ES-I3 (cell line): ENCODE results near the gene CGNL1.

Experiments used
- H3K36me3 ChIP-seq: 2 replicates; pipeline ENCODE4 v1.6.1; 2013; ENCODE audit warnings: mild to moderate bottlenecking, low read length, control low read depth, moderate library complexity; ENCODE audit not compliant: insufficient read depth
- H3K4me1 ChIP-seq: 2 replicates; pipeline ENCODE4 v1.6.1; 2013; ENCODE audit warnings: mild to moderate bottlenecking, control low read depth, low read length; ENCODE audit not compliant: insufficient read depth
- H3K9ac ChIP-seq: 2 replicates; pipeline ENCODE4 v1.6.1; 2013; ENCODE audit warnings: low read depth, mild to moderate bottlenecking, low read length, moderate library complexity
- H3K9me3 ChIP-seq: 2 replicates; pipeline ENCODE4 v1.6.1; 2013; ENCODE audit warnings: mild to moderate bottlenecking, low read length, moderate library complexity; ENCODE audit not compliant: control insufficient read depth, insufficient read depth

Gene CGNL1

GRCh38 chr15:57599296-57599810, 223.0 kb downstream of the CGNL1 start:
- no peaks in the 10 kb centered on the region for H3K9me3 ChIP-seq
- no peaks in the 10 kb centered on the region for H3K4me1 ChIP-seq
- H3K36me3 ChIP-seq = no peaks in the 10 kb centered on the region
- no peak overlapping the region for H3K9ac ChIP-seq

GRCh38 chr15:57600197-57600596, 223.9 kb downstream of the CGNL1 start:
- H3K36me3 ChIP-seq = no peaks in the 10 kb centered on the region
- no peak overlapping the region for H3K9ac ChIP-seq

More at GRCh38 chr15:57600197-57600596, 223.9 kb downstream of the CGNL1 start:
- Histone ChIP-seq H3K4me1 (no peaks in the 10 kb centered on the region), H3K9me3 (no peaks in the 10 kb centered on the region)
